Measurements from ENCODE around the gene ITGAD.

The ITGAD gene

GRCh38 chr16:31352376-31353115 lies 40.6 kb upstream of the ITGAD start:
- no peak overlapping the region for H3K4me3 ChIP-seq (ENCODE audit: low read depth, low read length)
- no peak for TF ChIP-seq CTCF (conservative IDR thresholded peaks at IDR 0.05; ENCODE audit: low read depth, low read length)
- DNase-seq (ENCODE audit: low read depth), result no peak

- DNase-seq (ENCODE audit: low read depth), result peak; percentile 42
- TF ChIP-seq CTCF (conservative IDR thresholded peaks at IDR 0.05; ENCODE audit: low read depth, low read length), result no peak
- H3K4me3 ChIP-seq (ENCODE audit: low read depth, low read length), result no peak within 1 kb of the TSS
Measured at GRCh38 chr16:31354394-31355291, 38.5 kb upstream of the ITGAD start, which contains the start of gene ITGAX. Gene ITGAX, plus strand, starts transcription at chr16:31355176. Its CDS starts 79 bp downstream, at chr16:31355255.

- TF ChIP-seq CTCF (conservative IDR thresholded peaks at IDR 0.05; ENCODE audit: low read depth, low read length), result no peak
- no peak overlapping the region for H3K4me3 ChIP-seq (ENCODE audit: low read depth, low read length)
- no peak for DNase-seq (ENCODE audit: low read depth)
Measured at GRCh38 chr16:31355431-31356100, 37.6 kb upstream of the ITGAD start.

GRCh38 chr16:31356566-31357323 lies 36.4 kb upstream of the ITGAD start:
- no peak overlapping the region for H3K4me3 ChIP-seq (ENCODE audit: low read depth, low read length)
- TF ChIP-seq CTCF (conservative IDR thresholded peaks at IDR 0.05; ENCODE audit: low read depth, low read length), result no peak
- DNase-seq (ENCODE audit: low read depth), result no peak

GRCh38 chr16:31357324-31358109 lies 35.6 kb upstream of the ITGAD start:
- H3K4me3 ChIP-seq (ENCODE audit: low read depth, low read length), result no peak overlapping the region
- DNase-seq (ENCODE audit: low read depth), result peak; percentile 2
- TF ChIP-seq CTCF (conservative IDR thresholded peaks at IDR 0.05; ENCODE audit: low read depth, low read length), result no peak

- TF ChIP-seq CTCF (conservative IDR thresholded peaks at IDR 0.05; ENCODE audit: low read depth, low read length), result no peak
- no peak overlapping the region for H3K4me3 ChIP-seq (ENCODE audit: low read depth, low read length)
- no peak for DNase-seq (ENCODE audit: low read depth)
Measured at GRCh38 chr16:31360251-31360650, 32.9 kb upstream of the ITGAD start.
